AG10803 (cell line): ENCODE data around the gene FBXW5.

Experiments used
- DNase-seq: peaks from one replicate; pipeline ENCODE4 v3.0.0; 2010; ENCODE audit warnings: low read depth
- H3K4me3 ChIP-seq: 2 replicates; pipeline ENCODE4 v1.5.1; 2011; ENCODE audit warnings: mild to moderate bottlenecking, low read length, control low read depth
- TF ChIP-seq, protein P1 (sequence below): conservative IDR thresholded peaks from 2 replicates; pipeline ENCODE4 v1.5.1; 2011; ENCODE audit warnings: mild to moderate bottlenecking, low read length, control low read depth, inconsistent platforms

The FBXW5 gene

GRCh38 chr9:136980669-136981478 is 36.3 kb upstream of the FBXW5 start:
- TF ChIP-seq, protein P1, sequence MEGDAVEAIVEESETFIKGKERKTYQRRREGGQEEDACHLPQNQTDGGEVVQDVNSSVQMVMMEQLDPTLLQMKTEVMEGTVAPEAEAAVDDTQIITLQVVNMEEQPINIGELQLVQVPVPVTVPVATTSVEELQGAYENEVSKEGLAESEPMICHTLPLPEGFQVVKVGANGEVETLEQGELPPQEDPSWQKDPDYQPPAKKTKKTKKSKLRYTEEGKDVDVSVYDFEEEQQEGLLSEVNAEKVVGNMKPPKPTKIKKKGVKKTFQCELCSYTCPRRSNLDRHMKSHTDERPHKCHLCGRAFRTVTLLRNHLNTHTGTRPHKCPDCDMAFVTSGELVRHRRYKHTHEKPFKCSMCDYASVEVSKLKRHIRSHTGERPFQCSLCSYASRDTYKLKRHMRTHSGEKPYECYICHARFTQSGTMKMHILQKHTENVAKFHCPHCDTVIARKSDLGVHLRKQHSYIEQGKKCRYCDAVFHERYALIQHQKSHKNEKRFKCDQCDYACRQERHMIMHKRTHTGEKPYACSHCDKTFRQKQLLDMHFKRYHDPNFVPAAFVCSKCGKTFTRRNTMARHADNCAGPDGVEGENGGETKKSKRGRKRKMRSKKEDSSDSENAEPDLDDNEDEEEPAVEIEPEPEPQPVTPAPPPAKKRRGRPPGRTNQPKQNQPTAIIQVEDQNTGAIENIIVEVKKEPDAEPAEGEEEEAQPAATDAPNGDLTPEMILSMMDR, result no peak
- DNase-seq, result no peak
- H3K4me3 ChIP-seq, result no peak overlapping the region

GRCh38 chr9:136979769-136980587 is 35.4 kb upstream of the FBXW5 start:
- TF ChIP-seq, protein P1, result no peak
- DNase-seq, result no peak
- no peak overlapping the region for H3K4me3 ChIP-seq

GRCh38 chr9:136978865-136979544 is 34.5 kb upstream of the FBXW5 start:
- TF ChIP-seq, protein P1, result no peak
- DNase-seq, result no peak
- no peak overlapping the region for H3K4me3 ChIP-seq

GRCh38 chr9:136978073-136978864 is 33.7 kb upstream of the FBXW5 start:
- H3K4me3 ChIP-seq, result peak overlapping the region; percentile 60
- TF ChIP-seq, protein P1, result no peak
- DNase-seq, result peak; percentile 39

DNA sequence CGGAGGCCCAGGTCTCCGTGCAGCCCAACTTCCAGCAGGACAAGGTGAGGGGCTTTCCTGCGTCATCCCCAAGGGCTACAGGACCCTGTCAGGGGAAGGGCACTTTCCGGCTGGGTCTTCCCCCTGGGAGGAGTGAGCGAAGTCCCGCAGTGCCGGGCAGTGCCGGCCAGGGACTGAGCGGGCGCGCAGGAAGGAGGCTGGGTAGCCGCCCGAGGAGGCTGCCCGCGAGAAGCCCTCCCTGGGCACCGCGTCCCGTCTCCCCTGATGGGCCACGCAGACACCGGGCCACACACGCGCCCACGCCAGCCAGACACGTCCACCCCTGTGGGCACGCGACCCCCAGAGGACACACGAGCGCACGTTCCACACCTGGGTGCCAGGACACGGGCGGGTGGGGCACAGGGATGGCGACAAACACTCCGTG is 33.1 kb upstream of the FBXW5 start:
- TF ChIP-seq, protein P1, result no peak
- no peak for DNase-seq
- H3K4me3 ChIP-seq, result peak overlapping the region; percentile 60

GRCh38 chr9:136977223-136977622 is 32.7 kb upstream of the FBXW5 start, which contains the start of gene PTGDS:
PTGDS (plus strand) TSS chr9:136977504; CDS start chr9:136977579, 75 bp downstream.
- peak within 1 kb of the TSS; percentile 60 for H3K4me3 ChIP-seq
- DNase-seq, result peak; percentile 28
- TF ChIP-seq, protein P1, result no peak
